Gastrocnemius medialis (tissue), 4 donors: ENCODE measurements around the gene PLXDC2. TPM values are rescaled to one million over a fixed set of nuclear protein-coding genes. Genes with fewer than 3 reads are reported as not detected.

Source experiments
- ATAC-seq, 2 donors: fragments of 150-250 bp; one replicate each; pipeline ENCODE4 v1.9.1; 2016
- DNase-seq, 2 donors: peaks; one replicate each; pipeline ENCODE4 v3.0.0-alpha.2; 2019
- H3K27ac ChIP-seq, 4 donors: fragments of 200-600 bp; sonication (generic); 1 replicate in 1 of 4; 2 replicates in 3 of 4; pipeline ENCODE4 v1.5.1; 2016 to 2018; ENCODE audit warnings: mild to moderate bottlenecking in 2 of 4, moderate library complexity in 1 of 4
- H3K27me3 ChIP-seq, 3 donors: fragments of 200-600 bp; sonication (generic) in 2 of 3; 1 replicate in 1 of 3; 2 replicates in 2 of 3; pipeline versions ENCODE4 v1.5.1 to v1.6.0; 2016 to 2019; ENCODE audit warnings: mild to moderate bottlenecking in 1 of 3, moderate library complexity in 1 of 3
- H3K36me3 ChIP-seq, 2 donors: fragments of 200-600 bp; sonication (generic) in 1 of 2; one replicate each; pipeline ENCODE4 v1.5.1; 2017 to 2018
- H3K4me1 ChIP-seq, 2 donors: fragments of 200-600 bp; sonication (generic) in 1 of 2; one replicate each; pipeline ENCODE4 v1.5.1; 2016 to 2017; ENCODE audit warnings: mild to moderate bottlenecking in 2 of 2
- H3K4me3 ChIP-seq, 4 donors: fragments of 200-600 bp; sonication (generic) in 3 of 4; 1 replicate in 1 of 4; 2 replicates in 3 of 4; pipeline ENCODE4 v1.5.1; 2016 to 2019; ENCODE audit warnings: mild to moderate bottlenecking in 2 of 4
- H3K9me3 ChIP-seq, 3 donors: fragments of 200-600 bp; sonication (generic) in 2 of 3; 1 replicate in 1 of 3; 2 replicates in 2 of 3; pipeline ENCODE4 v1.5.1; 2016 to 2019
- POLR2A ChIP-seq, 2 donors: fragments of 450-650 bp; IDR thresholded peaks; one replicate each; pipeline ENCODE4 v1.6.1; 2017; ENCODE audit warnings: antibody characterized with exemption in 2 of 2, mild to moderate bottlenecking in 2 of 2, moderate library complexity in 2 of 2
- in situ Hi-C, 4 donors: fragments of 200-750 bp; cut with MboI; loops; one replicate each; pipeline versions ENCODE4 v1.15.0 to v1.8.0; 2017; ENCODE audit warnings: low sequenced_read_pairs in 4 of 4
- intact Hi-C: fragments of 100-400 bp; cut with DNase I; formaldehyde crosslinking; loops from one replicate; pipeline ENCODE4 v1.15.1; 2023; ENCODE audit warnings: low total_unique reads
- total RNA-seq, 4 donors: library from RNA; depleted of rRNA; stranded (reverse); fragments of >200 nt; gene quantifications; one replicate each; pipeline versions ENCODE4 v1.1.0 to v1.2.3, GENCODE V29; 2016
- TF ChIP-seq, protein P1 (sequence below), 5 experiments: fragments of 450-650 bp in 3 of 5; fragments of 200-600 bp in 2 of 5; sonication (generic) in 2 of 5; IDR thresholded peaks in 4 of 5; conservative IDR thresholded peaks in 1 of 5; 1 replicate in 4 of 5; 2 replicates in 1 of 5; pipeline ENCODE4 v1.5.1; 2016 to 2019; ENCODE audit warnings: antibody characterized with exemption in 5 of 5, mild to moderate bottlenecking in 3 of 5, moderate library complexity in 3 of 5

PLXDC2 gene
- total RNA-seq, 4 donors from 2014 or later, result 13.9 to 19.6 (median 15.0) TPM

DNA sequence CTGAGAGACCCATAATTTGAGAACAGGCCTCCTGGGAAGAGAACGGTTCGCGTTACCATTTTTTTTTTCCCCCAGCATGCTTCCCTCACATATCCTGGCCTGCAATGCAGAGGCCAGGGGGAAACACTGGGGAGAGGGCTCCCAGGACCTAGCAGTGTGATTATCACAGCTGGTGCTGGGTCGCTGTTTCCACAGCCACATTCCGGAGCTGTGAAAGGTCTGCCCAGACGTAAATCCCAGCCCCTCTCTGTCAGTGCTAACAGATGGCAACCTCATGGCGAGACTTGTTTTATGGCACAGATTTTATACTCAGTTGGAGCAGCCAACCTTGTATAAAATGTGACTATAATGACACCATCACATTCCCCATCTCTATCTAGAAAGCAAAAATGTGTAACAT, 150.5 kb downstream of the PLXDC2 start:
- DNase-seq, result no peak
- Histone ChIP-seq H3K27me3 (no peaks in the 10 kb centered on the region), H3K4me1 (peaks cover 5 to 13% of the 10 kb centered on the region in 2 donors), H3K27ac (no peak overlapping the region), H3K9me3 (no peaks in the 10 kb centered on the region), H3K36me3 (no peaks in the 10 kb centered on the region), H3K4me3 (no peak overlapping the region)
- no peak for ATAC-seq
- in situ Hi-C loops, result no loop called here
- TF ChIP-seq POLR2A (IDR thresholded peaks at IDR 0.05), result no peak
- TF ChIP-seq, protein P1, sequence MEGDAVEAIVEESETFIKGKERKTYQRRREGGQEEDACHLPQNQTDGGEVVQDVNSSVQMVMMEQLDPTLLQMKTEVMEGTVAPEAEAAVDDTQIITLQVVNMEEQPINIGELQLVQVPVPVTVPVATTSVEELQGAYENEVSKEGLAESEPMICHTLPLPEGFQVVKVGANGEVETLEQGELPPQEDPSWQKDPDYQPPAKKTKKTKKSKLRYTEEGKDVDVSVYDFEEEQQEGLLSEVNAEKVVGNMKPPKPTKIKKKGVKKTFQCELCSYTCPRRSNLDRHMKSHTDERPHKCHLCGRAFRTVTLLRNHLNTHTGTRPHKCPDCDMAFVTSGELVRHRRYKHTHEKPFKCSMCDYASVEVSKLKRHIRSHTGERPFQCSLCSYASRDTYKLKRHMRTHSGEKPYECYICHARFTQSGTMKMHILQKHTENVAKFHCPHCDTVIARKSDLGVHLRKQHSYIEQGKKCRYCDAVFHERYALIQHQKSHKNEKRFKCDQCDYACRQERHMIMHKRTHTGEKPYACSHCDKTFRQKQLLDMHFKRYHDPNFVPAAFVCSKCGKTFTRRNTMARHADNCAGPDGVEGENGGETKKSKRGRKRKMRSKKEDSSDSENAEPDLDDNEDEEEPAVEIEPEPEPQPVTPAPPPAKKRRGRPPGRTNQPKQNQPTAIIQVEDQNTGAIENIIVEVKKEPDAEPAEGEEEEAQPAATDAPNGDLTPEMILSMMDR (IDR thresholded peaks at IDR 0.05 in 4 of 5, conservative IDR thresholded peaks at IDR 0.05 in 1 of 5), result no peak
- intact Hi-C loops, result no loop called here

DNA sequence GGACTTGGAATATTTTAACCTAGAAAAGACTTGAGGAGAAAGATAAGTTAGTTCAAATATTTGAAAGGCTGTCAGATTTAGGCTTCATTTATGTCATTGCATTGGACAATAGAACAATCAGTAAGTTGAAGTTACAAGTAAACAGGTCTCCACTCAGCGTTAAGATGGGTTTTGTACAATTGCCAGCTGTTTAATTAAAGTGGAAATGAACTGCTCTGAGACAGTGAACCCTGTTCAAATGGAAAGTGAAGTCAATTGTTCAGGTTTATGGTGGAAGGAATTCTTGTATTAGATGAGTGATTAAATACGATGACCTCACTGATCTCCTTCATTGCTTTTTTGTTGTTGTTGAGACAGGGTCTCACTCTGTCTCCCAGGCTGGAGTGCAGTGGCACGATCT, 151.7 kb downstream of the PLXDC2 start:
- peaks cover 5 to 14% of the 10 kb centered on the region in 2 donors for H3K4me1 ChIP-seq

DNA sequence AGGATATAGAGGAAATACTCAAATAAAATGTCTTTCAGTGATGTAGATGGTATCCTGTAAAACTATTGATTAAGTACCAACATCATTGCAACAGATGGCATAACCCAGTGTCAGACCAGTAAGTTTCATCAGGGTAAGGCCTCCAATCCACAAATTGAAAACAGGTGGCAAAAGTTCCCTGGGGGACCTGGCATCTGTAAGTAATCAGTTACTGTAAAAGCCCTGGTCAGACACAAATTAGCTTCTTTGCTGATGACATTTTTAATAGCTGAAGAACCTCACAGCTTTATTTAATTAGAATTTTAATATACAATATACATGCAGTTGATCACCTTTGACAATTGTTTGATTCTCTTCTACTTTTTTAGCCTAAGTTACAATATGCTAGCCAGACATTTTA, 152.5 kb downstream of the PLXDC2 start:
- H3K4me1 ChIP-seq, result peaks cover 5 to 14% of the 10 kb centered on the region in 2 donors
- intact Hi-C loops (no loop called here), in situ Hi-C loops (no loop called here)
- no peak overlapping the region for H3K27ac ChIP-seq
- no peak overlapping the region for H3K4me3 ChIP-seq
- TF ChIP-seq POLR2A (IDR thresholded peaks at IDR 0.05), result no peak
- TF ChIP-seq, protein P1 (IDR thresholded peaks at IDR 0.05 in 4 of 5, conservative IDR thresholded peaks at IDR 0.05 in 1 of 5), result no peak
- ATAC-seq (no peak), DNase-seq (no peak)
- H3K27me3 ChIP-seq, result no peaks in the 10 kb centered on the region
- no peaks in the 10 kb centered on the region for H3K9me3 ChIP-seq
- H3K36me3 ChIP-seq, result no peaks in the 10 kb centered on the region

More for the DNA sequence above, 151.7 kb downstream of the PLXDC2 start:
- Histone ChIP-seq H3K27me3 (no peaks in the 10 kb centered on the region), H3K36me3 (no peaks in the 10 kb centered on the region), H3K4me3 (no peak overlapping the region), H3K9me3 (no peaks in the 10 kb centered on the region), H3K27ac (no peak overlapping the region)
- ATAC-seq (no peak), DNase-seq (no peak)
- in situ Hi-C loops, result no loop called here
- intact Hi-C loops, result no loop called here
- TF ChIP-seq, protein P1 (IDR thresholded peaks at IDR 0.05 in 4 of 5, conservative IDR thresholded peaks at IDR 0.05 in 1 of 5), result no peak
- TF ChIP-seq POLR2A (IDR thresholded peaks at IDR 0.05), result no peak

DNA sequence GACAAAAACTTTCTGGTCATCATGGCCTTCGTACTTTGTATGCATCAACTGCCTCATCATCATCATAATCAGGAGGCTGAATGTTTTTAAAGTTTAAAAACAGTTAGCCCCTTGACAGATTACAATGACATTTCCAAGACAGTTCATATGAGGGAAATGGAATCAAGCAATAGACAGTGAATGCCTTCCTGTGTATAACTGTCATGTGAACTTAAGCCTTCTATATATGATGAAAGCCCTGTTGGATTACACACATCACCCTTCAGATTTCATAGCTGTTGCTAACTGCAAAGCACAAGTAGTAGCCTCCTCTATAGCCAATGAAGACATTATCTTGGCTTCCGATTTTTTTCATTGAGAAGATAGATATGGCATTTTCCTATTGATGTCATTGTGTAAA, 154.0 kb downstream of the PLXDC2 start:
- no peak overlapping the region for H3K27ac ChIP-seq
- intact Hi-C loops, result no loop called here
- H3K4me1 ChIP-seq, result peaks cover 5 to 14% of the 10 kb centered on the region in 2 donors
- DNase-seq (no peak), ATAC-seq (no peak)
- H3K27me3 ChIP-seq, result no peaks in the 10 kb centered on the region
- TF ChIP-seq POLR2A (IDR thresholded peaks at IDR 0.05), result no peak
- TF ChIP-seq, protein P1 (IDR thresholded peaks at IDR 0.05 in 4 of 5, conservative IDR thresholded peaks at IDR 0.05 in 1 of 5), result no peak
- H3K4me3 ChIP-seq, result no peak overlapping the region
- no peaks in the 10 kb centered on the region for H3K9me3 ChIP-seq
- H3K36me3 ChIP-seq, result no peaks in the 10 kb centered on the region
- in situ Hi-C loops, result no loop called here

DNA sequence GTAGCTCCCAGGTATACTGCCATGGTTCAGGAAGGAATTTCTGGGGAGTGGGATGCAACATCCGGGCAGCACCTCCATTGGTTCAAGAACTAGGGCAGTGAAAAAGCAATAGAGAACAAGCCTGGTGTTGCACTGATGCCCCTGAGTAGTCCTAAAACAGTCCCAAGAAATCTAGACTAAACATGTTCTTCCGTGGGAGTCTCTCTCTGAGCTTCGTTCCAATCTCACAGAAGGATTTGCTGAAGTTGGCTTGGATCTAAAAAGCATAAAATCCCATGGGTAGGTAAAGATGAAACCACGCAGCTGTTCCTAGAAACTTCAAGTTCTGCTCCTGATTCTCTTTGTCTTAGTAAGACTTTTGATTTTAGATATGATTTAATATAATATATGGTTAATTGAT, 154.5 kb downstream of the PLXDC2 start:
- in situ Hi-C loops (no loop called here), intact Hi-C loops (no loop called here)
- no peak for TF ChIP-seq POLR2A (IDR thresholded peaks at IDR 0.05)
- TF ChIP-seq, protein P1 (IDR thresholded peaks at IDR 0.05 in 4 of 5, conservative IDR thresholded peaks at IDR 0.05 in 1 of 5), result no peak
- H3K9me3 ChIP-seq, result no peaks in the 10 kb centered on the region
- H3K36me3 ChIP-seq, result no peaks in the 10 kb centered on the region
- ATAC-seq (no peak), DNase-seq (no peak)
- no peak overlapping the region for H3K4me3 ChIP-seq
- peaks cover 5 to 14% of the 10 kb centered on the region in 2 donors for H3K4me1 ChIP-seq
- no peaks in the 10 kb centered on the region for H3K27me3 ChIP-seq
- no peak overlapping the region for H3K27ac ChIP-seq
